KMS-11 (cell line): ENCODE results near the gene ADAMTS6.

Source experiments
- H2AFZ ChIP-seq: fragments of 200-600 bp; sonication (generic); 2 replicates; pipeline ENCODE4 v1.6.1; 2016; ENCODE audit warnings: antibody characterized with exemption, mixed run types, low read depth
- H3K27ac ChIP-seq: fragments of 200-600 bp; sonication (generic); 2 replicates; pipeline ENCODE4 v1.6.1; 2016; ENCODE audit warnings: mild to moderate bottlenecking, mixed run types
- H3K27me3 ChIP-seq: fragments of 200-600 bp; sonication (generic); 2 replicates; pipeline ENCODE4 v1.6.1; 2017; ENCODE audit warnings: mild to moderate bottlenecking, low read depth, mixed run types, moderate library complexity; ENCODE audit not compliant: insufficient read depth
- H3K36me3 ChIP-seq: fragments of 200-600 bp; sonication (generic); 2 replicates; pipeline ENCODE4 v1.6.1; 2017; ENCODE audit warnings: mild to moderate bottlenecking, mixed run types; ENCODE audit not compliant: insufficient read depth
- H3K4me1 ChIP-seq: fragments of 200-600 bp; sonication (generic); 2 replicates; pipeline ENCODE4 v1.6.1; 2016; ENCODE audit warnings: mild to moderate bottlenecking, low read depth, mixed run types; ENCODE audit not compliant: poor library complexity, severe bottlenecking
- H3K4me2 ChIP-seq: fragments of 200-600 bp; sonication (generic); 2 replicates; pipeline ENCODE4 v1.7.0; 2016; ENCODE audit warnings: mild to moderate bottlenecking, mixed run types
- H3K4me3 ChIP-seq: fragments of 200-600 bp; sonication (generic); IDR thresholded peaks from 2 replicates; pipeline ENCODE4 v1.6.1; 2017; ENCODE audit warnings: low read depth, low read length, mixed read lengths; ENCODE audit not compliant: insufficient read depth
- H3K79me2 ChIP-seq: fragments of 200-600 bp; sonication (generic); 2 replicates; pipeline ENCODE4 v1.6.1; 2016; ENCODE audit warnings: low read depth, mixed run types; ENCODE audit not compliant: insufficient read depth
- H3K9ac ChIP-seq: fragments of 200-600 bp; sonication (generic); 2 replicates; pipeline ENCODE4 v1.6.1; 2016; ENCODE audit warnings: mild to moderate bottlenecking, mixed run types
- H4K20me1 ChIP-seq: fragments of 200-600 bp; sonication (generic); 2 replicates; pipeline ENCODE4 v1.6.1; 2016; ENCODE audit warnings: mild to moderate bottlenecking, mixed run types; ENCODE audit not compliant: insufficient read depth
- TF ChIP-seq, protein P1 (sequence below): fragments of 200-600 bp; sonication (generic); conservative IDR thresholded peaks from 2 replicates; pipeline ENCODE4 v1.6.1; 2017; ENCODE audit warnings: low read depth, mild to moderate bottlenecking, antibody characterized with exemption, low read length, moderate library complexity, mixed read lengths

ADAMTS6 gene

DNA sequence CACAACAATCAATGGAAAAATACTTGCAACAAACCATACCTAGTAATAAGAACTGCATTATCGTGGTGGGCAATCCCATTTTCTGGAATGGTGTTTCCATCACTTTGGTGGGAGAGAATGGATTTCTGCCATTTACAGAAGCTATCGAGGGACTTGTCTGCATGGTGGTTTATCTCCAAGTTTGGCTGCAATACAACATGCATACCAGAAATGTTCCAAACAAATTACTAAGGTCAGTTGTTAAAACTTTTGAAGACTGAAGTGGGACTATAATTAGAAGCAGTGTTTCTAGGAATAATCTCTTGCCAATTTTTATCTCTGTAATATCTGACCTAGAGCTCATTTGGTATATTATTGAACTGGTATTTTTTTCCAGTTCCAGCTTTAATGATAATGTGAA, 30.3 kb downstream of the ADAMTS6 start:
- H3K79me2 ChIP-seq = no peaks in the 10 kb centered on the region
- H2AFZ ChIP-seq = no peak overlapping the region
- no peaks in the 10 kb centered on the region for H3K27me3 ChIP-seq
- H3K27ac ChIP-seq = no peak overlapping the region
- no peak overlapping the region for H3K4me3 ChIP-seq
- TF ChIP-seq, protein P1, sequence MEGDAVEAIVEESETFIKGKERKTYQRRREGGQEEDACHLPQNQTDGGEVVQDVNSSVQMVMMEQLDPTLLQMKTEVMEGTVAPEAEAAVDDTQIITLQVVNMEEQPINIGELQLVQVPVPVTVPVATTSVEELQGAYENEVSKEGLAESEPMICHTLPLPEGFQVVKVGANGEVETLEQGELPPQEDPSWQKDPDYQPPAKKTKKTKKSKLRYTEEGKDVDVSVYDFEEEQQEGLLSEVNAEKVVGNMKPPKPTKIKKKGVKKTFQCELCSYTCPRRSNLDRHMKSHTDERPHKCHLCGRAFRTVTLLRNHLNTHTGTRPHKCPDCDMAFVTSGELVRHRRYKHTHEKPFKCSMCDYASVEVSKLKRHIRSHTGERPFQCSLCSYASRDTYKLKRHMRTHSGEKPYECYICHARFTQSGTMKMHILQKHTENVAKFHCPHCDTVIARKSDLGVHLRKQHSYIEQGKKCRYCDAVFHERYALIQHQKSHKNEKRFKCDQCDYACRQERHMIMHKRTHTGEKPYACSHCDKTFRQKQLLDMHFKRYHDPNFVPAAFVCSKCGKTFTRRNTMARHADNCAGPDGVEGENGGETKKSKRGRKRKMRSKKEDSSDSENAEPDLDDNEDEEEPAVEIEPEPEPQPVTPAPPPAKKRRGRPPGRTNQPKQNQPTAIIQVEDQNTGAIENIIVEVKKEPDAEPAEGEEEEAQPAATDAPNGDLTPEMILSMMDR = no peak
- H3K4me1 ChIP-seq = no peaks in the 10 kb centered on the region
- no peak overlapping the region for H3K9ac ChIP-seq
- H4K20me1 ChIP-seq = no peaks in the 10 kb centered on the region
- no peak overlapping the region for H3K4me2 ChIP-seq
- H3K36me3 ChIP-seq = no peaks in the 10 kb centered on the region

DNA sequence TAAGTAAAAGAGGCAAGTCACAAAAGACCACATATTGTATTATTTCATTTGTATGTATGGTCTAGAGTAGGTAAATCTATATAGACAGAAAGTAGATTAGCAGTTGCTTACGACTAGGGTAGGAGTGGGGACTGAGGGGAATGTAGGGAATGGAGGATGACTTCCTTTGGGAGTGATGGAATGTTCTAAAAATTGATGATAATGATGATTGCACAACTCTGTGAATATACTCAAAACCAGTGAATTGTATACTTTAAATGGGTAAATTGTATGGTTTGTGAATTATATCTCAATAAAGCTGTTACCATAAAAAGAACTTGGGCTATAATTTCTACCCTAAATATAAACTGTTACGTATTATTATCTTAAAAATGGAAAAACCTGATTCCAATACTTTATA, 35.0 kb downstream of the ADAMTS6 start:
- Histone ChIP-seq H3K4me2 (no peak overlapping the region), H3K27me3 (no peaks in the 10 kb centered on the region), H3K79me2 (no peaks in the 10 kb centered on the region), H4K20me1 (no peaks in the 10 kb centered on the region), H3K9ac (no peak overlapping the region), H3K36me3 (no peaks in the 10 kb centered on the region), H3K27ac (no peak overlapping the region), H3K4me1 (no peaks in the 10 kb centered on the region), H2AFZ (no peak overlapping the region), H3K4me3 (no peak overlapping the region)
- TF ChIP-seq, protein P1 = no peak

DNA sequence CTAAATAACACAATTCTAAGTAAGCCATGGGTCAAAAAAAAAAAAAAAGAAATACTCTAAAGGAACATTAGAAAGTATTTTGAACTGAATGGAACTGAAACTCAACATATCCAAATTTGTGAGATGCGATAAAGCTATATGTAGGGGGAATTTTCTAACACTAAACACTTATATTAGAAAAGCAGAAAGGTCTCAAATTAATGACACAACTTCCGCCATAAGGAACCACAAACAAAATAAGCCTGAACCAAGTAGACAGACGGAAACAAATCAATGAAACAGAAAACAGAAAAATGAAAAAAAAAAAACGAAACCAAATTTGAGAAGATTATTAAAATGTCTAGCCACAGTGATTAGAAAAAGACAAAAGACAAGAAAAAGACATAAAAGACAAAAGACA, 39.9 kb downstream of the ADAMTS6 start:
- Histone ChIP-seq H3K27ac (no peak overlapping the region), H4K20me1 (no peaks in the 10 kb centered on the region), H3K4me1 (no peaks in the 10 kb centered on the region), H3K36me3 (no peaks in the 10 kb centered on the region), H3K4me2 (no peak overlapping the region), H3K27me3 (no peaks in the 10 kb centered on the region), H3K9ac (no peak overlapping the region), H3K4me3 (no peak overlapping the region), H3K79me2 (no peaks in the 10 kb centered on the region), H2AFZ (no peak overlapping the region)
- TF ChIP-seq, protein P1 = no peak

DNA sequence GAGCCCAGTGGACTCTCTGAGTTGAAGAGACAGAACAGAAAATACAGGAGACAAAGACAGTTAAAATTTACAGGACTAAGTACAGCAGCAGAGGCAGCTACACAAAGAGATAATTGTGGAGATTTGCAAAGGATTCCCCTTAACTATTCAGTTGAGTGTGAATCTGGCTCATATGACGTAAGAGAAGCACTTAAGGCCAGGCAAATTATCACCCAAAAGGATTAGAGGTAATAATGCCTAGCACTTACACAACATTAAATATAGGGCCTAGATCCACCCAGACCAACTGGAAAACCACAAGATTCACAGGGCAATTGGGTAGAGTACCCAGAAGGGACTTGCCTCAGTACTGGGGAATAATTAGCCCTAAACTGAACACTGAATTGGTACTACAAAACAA, 41.3 kb downstream of the ADAMTS6 start:
- no peak overlapping the region for H3K9ac ChIP-seq
- no peaks in the 10 kb centered on the region for H4K20me1 ChIP-seq

More for the DNA sequence above, 41.3 kb downstream of the ADAMTS6 start:
- no peak overlapping the region for H3K27ac ChIP-seq
- no peaks in the 10 kb centered on the region for H3K36me3 ChIP-seq
- no peak overlapping the region for H3K4me2 ChIP-seq
- H3K4me3 ChIP-seq = no peak overlapping the region
- no peaks in the 10 kb centered on the region for H3K27me3 ChIP-seq
- no peaks in the 10 kb centered on the region for H3K79me2 ChIP-seq
- TF ChIP-seq, protein P1 = no peak
- no peaks in the 10 kb centered on the region for H3K4me1 ChIP-seq
- H2AFZ ChIP-seq = no peak overlapping the region
